HG03175 (cell line): ENCODE measurements around the gene PYGM.

Source experiments
- ATAC-seq: cut with Tn5 transposase; IDR thresholded peaks from one replicate; pipeline ENCODE4 v1.9.1; 2021; ENCODE audit warnings: mild to moderate bottlenecking, moderate library complexity; ENCODE audit not compliant: unreplicated experiment

The PYGM gene

DNA sequence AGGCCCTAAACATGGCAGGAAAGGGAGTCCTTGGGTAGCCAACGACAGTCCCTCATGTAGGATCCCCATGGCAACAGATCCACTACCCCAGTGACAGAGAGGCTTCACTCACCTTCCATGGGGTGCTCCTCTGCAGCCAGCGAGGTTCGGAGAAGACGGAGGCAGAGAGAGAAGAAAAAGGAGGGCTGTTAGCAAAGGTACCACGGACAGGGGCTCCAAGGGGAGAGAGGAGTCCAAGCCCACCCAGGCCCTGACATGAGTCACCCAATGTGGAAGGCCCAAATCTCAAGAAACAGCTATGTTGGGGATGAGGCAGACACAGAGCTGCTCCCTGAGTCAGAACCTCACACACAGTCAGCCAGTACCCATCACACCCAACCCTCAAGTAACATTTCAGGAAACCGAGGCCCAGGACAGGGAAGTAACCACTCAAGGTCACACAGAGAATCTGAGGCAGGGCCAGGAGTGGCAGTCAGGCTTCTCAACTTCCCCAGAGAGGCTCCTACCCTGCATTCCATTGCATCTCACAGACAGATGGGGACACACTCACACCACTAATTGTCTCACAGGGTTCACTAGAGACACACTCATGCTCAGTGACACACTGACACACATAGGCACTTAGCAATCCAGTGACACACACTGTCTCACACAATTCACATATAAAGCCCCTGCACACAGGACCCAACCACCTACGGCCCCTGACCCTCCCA is 62.0 kb downstream of the PYGM start:
- ATAC-seq, result no peak
